Left cardiac atrium (tissue), 4 donors: ENCODE data around the gene MRPS14. TPM values are rescaled to one million over a fixed set of nuclear protein-coding genes. Genes with fewer than 3 reads are reported as not detected.
"Not testable (repeated sequence)": the region's sequence is repeated elsewhere in the genome, so short reads cannot be mapped to it uniquely, and the experiment has no call there.

Experiments
- ATAC-seq, 2 donors: fragments of 200-7000 bp; cut with Tn5 transposase; one replicate each; pipeline ENCODE4 v1.9.1; 2020; ENCODE audit warnings: mild to moderate bottlenecking in 2 of 2, moderate library complexity in 2 of 2
- DNase-seq: peaks from one replicate; pipeline ENCODE4 v3.0.0-alpha.2; 2020
- intact Hi-C, 2 donors: fragments of 100-400 bp; cut with DNase I; formaldehyde crosslinking; loops; one replicate each; pipeline versions ENCODE4 v1.14.1 to v1.15.1; 2022 to 2023
- long read RNA-seq: library from polyadenylated mRNA; unstranded; transcript quantifications from one replicate; pipeline ENCODE4 v2.0.0, GENCODE V29; 2021
- total RNA-seq, 2 donors: library from RNA; stranded (reverse); fragmentation: NEBNext Ultra II Directional; extraction: Animal tissue kit (Norgen Biotek cat#: 25700); gene quantifications; one replicate each; pipeline ENCODE4 v1.2.1, GENCODE V29; 2021
- donor health status: DM: no; HTN: yes; CAD: no.
- donor health status: DM: no; HTN: yes; CAD: no; lungs with severe emphysema.
- donor health status: DM: yes; HTN: yes; CAD: no.
- donor health status: Dilated cardiomyopathy.

Gene MRPS14
- 10 to 100 TPM; 26.0 to 26.7 TPM for total RNA-seq
- long read RNA-seq, transcript MRPS14-202 (3 exons, 2,115 nt), result major isoform, 17 of 24 reads
- long read RNA-seq, partial matches to known transcripts, result 3 of 24 reads
- long read RNA-seq, other reads (novel, unspliced or antisense), result 2 of 24 reads

GRCh38 chr1:175023043-175023921, at the start of gene MRPS14:
MRPS14 (minus strand) TSS chr1:175023425; CDS start chr1:175023408, 17 bp downstream.
- DNase-seq (peak; percentile 97), ATAC-seq (peak; percentile 99 to 100)
- intact Hi-C loops, result no loop called here

- intact Hi-C loops, result no loop called here
- peak; percentile 32 for DNase-seq
- peak; percentile 77 to 90 for ATAC-seq
Observed at GRCh38 chr1:175072099-175072951, 49.1 kb upstream of the MRPS14 start.

GRCh38 chr1:175071276-175071943, 48.2 kb upstream of the MRPS14 start:
- intact Hi-C loops, result no loop called here
- ATAC-seq (no peak), DNase-seq (no peak)

- intact Hi-C loops, result no loop called here
- ATAC-seq (no peak), DNase-seq (no peak)
Observed at GRCh38 chr1:175070818-175071217, 47.6 kb upstream of the MRPS14 start.

DNA sequence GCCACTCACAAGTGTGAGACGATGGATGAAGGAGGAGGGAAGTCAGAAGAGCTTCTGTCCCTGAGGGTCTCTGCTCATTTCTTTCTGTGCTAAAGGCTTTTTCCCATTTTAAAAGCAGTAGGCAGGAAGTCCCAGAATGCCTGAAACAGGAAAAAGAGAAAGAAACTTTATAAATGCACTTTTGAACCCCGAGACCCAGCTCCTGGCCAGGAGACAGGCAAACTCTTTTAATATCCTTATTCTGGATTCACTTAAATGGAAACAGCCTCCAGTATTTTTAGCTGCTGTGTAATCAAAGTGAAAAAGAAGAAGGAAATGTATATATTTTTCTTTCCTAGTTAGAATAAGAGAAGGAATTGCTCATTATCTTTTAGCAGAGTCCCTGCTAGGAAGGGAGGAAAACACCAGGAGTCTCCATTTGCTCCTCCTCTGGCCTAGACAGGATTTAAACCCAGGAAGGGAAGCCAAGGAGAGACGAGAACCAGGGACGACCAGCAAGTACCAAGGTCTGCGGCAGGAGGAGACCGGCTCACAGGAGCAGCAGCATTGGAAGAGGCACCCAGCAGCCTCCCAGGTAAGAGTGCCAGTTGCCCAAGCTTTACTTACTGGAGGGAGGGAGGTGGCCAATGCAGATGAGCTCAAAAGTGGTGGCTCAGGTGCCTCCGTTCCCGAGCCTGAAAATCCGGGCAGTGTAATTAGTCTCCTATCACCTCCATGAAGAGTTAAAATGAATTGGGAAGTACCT, 44.3 kb upstream of the MRPS14 start, which contains the start of gene TNN:
Gene TNN (plus strand): TSS at position 472 of the 745 bp plus-strand sequence. CDS start 9,586 bp downstream, outside the sequence.
- ATAC-seq, result no peak
- intact Hi-C loops, result no loop called here
- no peak for DNase-seq

- DNase-seq (no peak), ATAC-seq (no peak)
- intact Hi-C loops, result no loop called here
Observed at GRCh38 chr1:175062858-175063257, 39.6 kb upstream of the MRPS14 start.

DNA sequence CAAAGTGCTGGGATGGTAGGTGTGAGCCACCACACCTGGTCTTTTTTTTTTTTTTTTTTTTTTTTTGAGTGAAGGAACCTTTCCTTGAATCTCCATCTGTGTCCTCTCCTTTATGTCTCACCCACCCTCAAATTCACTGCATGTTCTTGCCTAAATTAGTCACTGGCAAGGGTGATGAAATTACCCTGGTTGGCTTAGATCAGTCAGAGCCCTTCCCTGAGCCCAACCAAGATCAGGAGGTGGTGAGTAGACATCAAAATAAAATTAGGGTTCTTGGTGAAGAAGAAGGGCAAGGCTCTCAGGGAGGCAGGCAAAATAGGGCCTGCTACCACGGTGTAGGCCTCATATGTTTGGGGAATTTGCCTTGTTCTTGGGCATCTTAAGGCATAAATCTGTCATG, 39.1 kb upstream of the MRPS14 start:
- ATAC-seq (no peak), DNase-seq (no peak)
- intact Hi-C loops, result no loop called here

GRCh38 chr1:175054736-175055135, 31.5 kb upstream of the MRPS14 start:
- no peak for ATAC-seq
- DNase-seq, result no peak
- intact Hi-C loops, result no loop called here

DNA sequence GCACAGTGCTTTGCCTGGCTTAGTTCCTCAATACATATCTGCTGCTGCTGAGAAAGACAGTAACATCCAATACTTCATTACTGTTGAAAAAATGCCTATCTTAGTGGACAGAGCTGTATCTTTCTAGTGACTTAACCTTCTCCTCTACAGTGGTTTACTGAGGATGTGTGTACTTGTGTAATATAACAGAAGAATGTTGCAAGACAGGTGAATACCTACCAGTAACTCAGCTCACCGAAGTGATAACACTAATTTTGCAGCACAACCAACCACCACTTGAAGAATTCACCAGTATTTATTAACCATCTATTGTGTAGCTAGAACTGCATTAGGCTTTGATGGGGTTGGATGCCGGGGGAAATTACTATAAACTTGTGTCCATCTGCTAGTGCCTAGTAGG, 27.8 kb upstream of the MRPS14 start:
- DNase-seq (no peak), ATAC-seq (no peak)
- intact Hi-C loops, result no loop called here

DNA sequence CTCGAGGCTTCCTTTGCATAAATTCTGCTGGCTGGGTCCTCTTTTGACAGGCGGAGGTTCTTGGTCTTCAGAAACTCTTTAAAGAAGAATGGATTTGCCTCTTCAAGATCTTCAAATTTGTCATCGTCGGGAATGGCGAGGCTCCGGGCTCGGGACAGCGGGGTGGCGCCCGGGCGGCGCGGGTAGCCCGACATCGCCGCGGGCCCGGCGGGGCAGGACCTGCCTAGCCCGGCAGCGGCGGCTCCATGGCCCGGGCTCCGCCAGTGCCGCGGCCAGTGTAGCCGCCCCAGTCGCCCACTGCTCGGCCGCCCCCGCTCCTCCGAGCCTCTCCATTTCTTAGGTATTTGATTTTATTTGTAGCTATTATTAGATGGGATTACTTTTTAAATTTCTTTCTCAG, 22.3 kb upstream of the MRPS14 start:
- intact Hi-C loops, result no loop called here
- ATAC-seq (no peak), DNase-seq (no peak)

GRCh38 chr1:175045097-175045496, 21.9 kb upstream of the MRPS14 start:
- ATAC-seq, result no peak
- intact Hi-C loops, result no loop called here

DNA sequence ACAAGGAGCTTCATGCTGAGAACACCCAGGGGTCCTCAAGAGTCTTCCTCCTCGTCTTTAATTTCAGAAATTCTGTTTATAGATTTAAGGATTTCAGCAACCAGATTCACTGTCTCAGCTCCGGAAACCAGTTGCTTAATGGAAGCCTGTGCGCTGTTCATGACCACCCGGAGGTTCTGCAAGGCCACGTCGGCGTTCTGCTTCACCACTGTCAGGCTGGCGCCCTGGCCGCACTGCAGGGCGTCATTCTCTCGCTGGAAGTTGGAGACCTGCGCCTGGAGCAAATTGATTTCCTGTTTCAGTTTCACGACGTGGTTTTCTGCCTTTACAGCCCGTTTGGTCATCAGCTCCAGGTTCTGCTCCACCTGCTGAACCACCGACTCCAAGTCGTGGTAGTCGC, 21.4 kb upstream of the MRPS14 start:
- ATAC-seq, intact Hi-C loops, DNase-seq: not testable (repeated sequence)

More at GRCh38 chr1:175045097-175045496, 21.9 kb upstream of the MRPS14 start:
- DNase-seq, result no peak

DNA sequence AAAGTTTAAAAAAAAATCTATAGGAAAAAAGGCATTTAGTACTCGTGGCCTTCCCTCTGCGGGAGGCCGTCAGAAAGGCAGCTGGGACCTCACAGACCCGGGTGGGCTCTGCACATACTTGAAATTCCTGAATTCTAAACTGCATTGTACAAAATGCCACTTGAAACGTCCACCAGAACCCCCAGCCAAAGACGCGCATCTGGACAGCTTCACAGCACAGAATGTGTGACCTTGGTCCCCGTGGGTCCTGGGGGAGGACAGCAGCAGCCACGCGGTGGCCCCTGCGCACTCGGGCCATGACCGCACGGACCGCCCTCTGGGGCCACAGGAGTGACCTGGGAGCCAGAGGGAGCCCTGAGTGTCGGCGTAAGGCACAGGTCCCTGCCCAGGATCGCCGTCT, 20.6 kb upstream of the MRPS14 start:
- no peak for DNase-seq
- ATAC-seq, result no peak
- intact Hi-C loops, result no loop called here

DNA sequence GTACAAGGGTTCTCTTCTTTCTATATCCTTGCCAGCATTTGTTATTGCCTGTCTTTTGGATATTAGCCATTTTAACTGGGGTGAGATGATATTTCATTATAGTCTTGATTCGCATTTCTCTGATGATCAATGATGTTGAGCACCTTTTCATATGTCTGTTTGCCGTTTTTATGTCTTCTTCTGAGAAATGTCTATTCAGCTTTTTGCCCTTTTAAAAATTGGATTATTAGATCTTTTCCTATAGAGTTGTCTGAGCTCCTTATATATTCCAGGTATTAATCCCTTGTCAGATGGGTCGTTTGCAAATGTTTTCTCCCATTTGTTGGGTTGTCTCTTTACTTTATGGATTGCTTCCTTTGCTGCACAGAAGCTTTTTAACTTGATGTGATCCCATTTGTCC, 19.4 kb upstream of the MRPS14 start:
- ATAC-seq, result no peak
- intact Hi-C loops, result no loop called here
- no peak for DNase-seq

DNA sequence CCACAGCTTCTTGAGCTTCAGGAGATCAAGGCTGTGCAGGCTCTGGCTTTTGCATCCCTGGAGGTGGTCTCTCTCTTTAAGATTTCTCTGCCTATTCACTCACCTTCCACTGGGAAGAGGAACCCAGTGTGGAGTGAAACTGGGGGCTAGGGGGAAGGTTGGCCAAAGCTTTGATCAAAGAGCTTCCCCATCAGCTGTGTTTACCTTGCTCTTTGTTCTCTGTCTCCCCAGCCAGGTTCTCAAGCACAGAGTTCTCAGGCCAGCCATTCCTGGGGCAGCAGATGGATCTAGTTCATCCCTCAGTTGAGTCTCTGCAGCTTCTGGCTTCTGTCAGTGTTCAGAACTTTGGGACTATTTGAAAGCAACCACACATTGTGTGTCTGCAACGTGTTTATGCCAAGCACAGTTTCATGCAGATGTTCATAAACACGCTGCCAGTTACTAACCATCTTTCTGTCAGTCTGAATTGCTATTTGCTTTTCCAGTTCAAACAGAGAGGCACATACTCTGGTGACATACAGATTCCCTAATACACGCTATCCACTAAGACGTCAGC, 17.2 kb upstream of the MRPS14 start:
- intact Hi-C loops, result no loop called here

DNA sequence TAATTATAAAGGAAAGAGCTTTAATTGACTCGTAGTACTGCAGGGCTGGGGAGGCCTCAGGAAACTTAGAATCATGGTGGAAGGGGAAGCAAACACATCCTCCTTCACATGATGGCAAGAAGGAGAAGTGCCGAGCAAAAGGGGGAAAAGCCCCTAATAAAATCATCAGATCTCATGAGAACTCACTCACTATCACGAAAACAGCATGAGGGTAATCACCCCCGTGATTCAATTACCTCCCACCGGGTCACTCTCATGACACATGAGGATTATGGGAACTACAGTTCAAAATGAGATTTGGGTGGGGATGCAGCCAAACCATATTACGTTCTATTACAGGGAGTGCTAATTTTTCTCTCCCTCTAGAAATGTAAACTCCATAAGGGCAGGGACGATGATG, 14.2 kb upstream of the MRPS14 start:
- DNase-seq (no peak), ATAC-seq (no peak)
- intact Hi-C loops, result loop anchor here (5.0 to 10.0 kb wide), 2 partner anchors 80 to 287 kb away; no protein-coding TSS in a partner anchor

More for the DNA sequence above, 17.2 kb upstream of the MRPS14 start:
- no peak for DNase-seq
- no peak for ATAC-seq

DNA sequence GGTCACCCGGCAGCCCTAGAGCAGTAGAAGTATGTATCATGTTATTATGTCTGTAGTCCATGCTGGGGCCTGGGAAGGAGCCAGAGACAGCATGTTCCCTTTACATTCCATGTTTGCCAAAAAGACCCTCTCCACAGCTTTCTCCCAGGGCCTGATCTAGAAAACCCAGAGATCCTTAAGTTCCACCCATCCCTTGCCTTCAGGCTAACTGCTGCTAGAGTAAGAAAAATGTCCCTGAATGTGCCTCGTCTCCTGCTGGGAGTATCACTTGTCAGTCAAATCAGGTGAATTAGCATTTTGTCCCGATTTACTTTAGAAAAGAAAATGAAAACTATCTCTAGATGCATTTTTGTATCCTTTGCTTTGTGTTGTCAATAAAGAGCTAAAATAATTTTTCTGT, 13.3 kb upstream of the MRPS14 start:
- DNase-seq (no peak), ATAC-seq (no peak)
- intact Hi-C loops, result loop anchor here (5.0 to 10.0 kb wide), 2 partner anchors 81 to 288 kb away; no protein-coding TSS in a partner anchor

DNA sequence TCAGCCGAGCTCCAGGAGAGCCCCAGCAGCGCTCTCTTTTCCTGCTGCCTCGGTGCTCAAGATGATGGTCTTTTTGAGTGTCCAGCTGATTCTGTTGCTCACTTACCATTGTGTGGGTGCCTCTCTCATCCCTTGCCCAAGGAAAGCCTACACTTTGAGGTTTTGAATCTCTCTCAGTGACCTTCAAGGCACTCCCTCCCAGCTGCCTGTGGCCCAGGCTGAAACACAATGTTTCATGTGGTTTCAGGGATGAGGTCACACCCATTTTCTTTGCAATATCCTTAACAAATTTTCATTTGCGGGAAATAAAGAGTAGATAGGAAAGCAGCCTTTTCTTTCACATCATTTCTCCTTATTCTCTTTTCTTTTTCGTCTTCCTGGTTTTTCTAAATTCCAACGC, 12.6 kb upstream of the MRPS14 start:
- no peak for DNase-seq
- ATAC-seq, result no peak
- intact Hi-C loops, result loop anchor here (5.0 to 10.0 kb wide), 2 partner anchors 81 to 289 kb away; no protein-coding TSS in a partner anchor
